ENCODE measurements around the gene TLL2.

GRCh38 chr10:96416643-96417042 is 97.1 kb downstream of the TLL2 start:
- no peak for TF ChIP-seq EZH2 (IDR thresholded peaks at IDR 0.05; ENCODE audit: borderline replicate concordance, low read depth, low read length, poor library complexity, severe bottlenecking)
- TF ChIP-seq, protein P1, sequence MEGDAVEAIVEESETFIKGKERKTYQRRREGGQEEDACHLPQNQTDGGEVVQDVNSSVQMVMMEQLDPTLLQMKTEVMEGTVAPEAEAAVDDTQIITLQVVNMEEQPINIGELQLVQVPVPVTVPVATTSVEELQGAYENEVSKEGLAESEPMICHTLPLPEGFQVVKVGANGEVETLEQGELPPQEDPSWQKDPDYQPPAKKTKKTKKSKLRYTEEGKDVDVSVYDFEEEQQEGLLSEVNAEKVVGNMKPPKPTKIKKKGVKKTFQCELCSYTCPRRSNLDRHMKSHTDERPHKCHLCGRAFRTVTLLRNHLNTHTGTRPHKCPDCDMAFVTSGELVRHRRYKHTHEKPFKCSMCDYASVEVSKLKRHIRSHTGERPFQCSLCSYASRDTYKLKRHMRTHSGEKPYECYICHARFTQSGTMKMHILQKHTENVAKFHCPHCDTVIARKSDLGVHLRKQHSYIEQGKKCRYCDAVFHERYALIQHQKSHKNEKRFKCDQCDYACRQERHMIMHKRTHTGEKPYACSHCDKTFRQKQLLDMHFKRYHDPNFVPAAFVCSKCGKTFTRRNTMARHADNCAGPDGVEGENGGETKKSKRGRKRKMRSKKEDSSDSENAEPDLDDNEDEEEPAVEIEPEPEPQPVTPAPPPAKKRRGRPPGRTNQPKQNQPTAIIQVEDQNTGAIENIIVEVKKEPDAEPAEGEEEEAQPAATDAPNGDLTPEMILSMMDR (conservative IDR thresholded peaks at IDR 0.05; ENCODE audit: low read depth, low read length) = no peak
